Measurements from ENCODE around the gene AFF2.

Gene AFF2

DNA sequence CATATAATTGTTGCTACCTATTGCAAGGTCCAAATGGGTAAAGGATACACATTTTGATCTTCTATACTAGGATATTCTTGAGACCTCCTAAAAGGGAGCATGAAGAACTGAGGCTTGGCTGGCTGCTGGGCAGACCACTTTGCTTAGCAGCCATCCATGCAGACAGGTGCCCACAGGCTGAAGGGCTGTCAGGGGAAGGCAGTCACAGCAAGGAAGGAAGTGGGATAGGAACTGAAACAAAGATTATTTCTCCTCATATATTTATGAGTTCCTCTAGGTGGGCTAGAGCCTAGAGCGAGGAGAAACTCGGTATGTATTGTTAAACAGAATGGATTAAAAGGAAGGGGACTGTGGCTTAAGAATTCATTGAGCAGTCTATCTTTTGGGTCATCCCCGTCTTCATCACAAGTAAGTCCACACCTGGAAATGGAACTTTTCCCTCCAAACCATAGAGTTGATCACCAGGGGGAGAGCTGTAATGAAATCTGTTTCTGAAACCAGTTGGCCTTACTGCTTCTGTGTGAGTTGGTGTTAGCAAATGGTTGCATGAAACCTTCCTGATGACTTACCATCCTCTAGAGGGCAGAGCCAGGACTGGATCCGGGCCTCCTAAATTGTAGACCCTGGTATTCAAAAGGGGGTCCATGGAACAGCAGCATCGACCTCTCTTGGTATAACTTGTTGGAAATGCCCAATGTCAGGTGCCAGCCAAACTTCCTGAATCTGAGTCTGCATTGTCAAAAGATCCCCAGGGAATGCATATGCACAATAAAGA is 42.3 kb downstream of the AFF2 start:
- no peaks in the 10 kb centered on the region for H3K9me3 Mint-ChIP-seq
- no peaks in the 10 kb centered on the region for H3K27me3 Mint-ChIP-seq
- DNase-seq (ENCODE audit: low spot score in 2 of 2) (peak in 1 of 2 donors; percentile 1), ATAC-seq (ENCODE audit: low read depth) (peak; percentile 87)
- peaks cover 15% of the 10 kb centered on the region for H3K4me1 Mint-ChIP-seq
- H3K36me3 Mint-ChIP-seq, result no peaks in the 10 kb centered on the region
- no peak overlapping the region for H3K27ac Mint-ChIP-seq
- H3K4me3 Mint-ChIP-seq, result peak overlapping the region; percentile 24

GRCh38 chrX:148552775-148553174 is 52.4 kb downstream of the AFF2 start:
- ATAC-seq (ENCODE audit: low read depth) (no peak), DNase-seq (ENCODE audit: low spot score in 2 of 2) (no peak)
- Mint-ChIP-seq H3K36me3 (no peaks in the 10 kb centered on the region), H3K27ac (no peak overlapping the region), H3K4me1 (peaks cover 2% of the 10 kb centered on the region), H3K9me3 (no peaks in the 10 kb centered on the region), H3K27me3 (no peaks in the 10 kb centered on the region), H3K4me3 (no peak overlapping the region)

DNA sequence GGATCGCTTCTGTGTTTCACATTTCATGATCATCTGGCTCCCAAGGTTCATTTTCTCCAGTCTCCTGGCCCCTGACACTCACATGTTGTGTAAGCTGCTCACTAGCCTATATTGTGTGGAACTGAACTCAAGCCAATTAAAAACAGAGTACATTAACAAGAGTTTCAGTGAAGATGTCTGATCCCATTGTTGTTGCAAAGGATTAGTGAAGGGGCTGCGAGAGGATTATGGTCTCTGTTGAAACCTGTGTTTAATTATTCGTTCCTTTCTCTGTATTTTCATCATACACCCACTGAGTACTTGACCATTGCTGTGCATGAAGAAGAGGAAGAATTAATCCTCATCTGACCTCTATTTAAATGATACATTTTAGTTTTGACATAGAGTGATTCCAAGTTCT is 54.7 kb downstream of the AFF2 start:
- H3K27ac Mint-ChIP-seq, result no peak overlapping the region
- H3K4me1 Mint-ChIP-seq, result peaks cover 2% of the 10 kb centered on the region
- ATAC-seq (ENCODE audit: low read depth) (no peak), DNase-seq (ENCODE audit: low spot score in 2 of 2) (no peak)
- no peaks in the 10 kb centered on the region for H3K36me3 Mint-ChIP-seq
- no peak overlapping the region for H3K4me3 Mint-ChIP-seq
- H3K9me3 Mint-ChIP-seq, result no peaks in the 10 kb centered on the region
- no peaks in the 10 kb centered on the region for H3K27me3 Mint-ChIP-seq

DNA sequence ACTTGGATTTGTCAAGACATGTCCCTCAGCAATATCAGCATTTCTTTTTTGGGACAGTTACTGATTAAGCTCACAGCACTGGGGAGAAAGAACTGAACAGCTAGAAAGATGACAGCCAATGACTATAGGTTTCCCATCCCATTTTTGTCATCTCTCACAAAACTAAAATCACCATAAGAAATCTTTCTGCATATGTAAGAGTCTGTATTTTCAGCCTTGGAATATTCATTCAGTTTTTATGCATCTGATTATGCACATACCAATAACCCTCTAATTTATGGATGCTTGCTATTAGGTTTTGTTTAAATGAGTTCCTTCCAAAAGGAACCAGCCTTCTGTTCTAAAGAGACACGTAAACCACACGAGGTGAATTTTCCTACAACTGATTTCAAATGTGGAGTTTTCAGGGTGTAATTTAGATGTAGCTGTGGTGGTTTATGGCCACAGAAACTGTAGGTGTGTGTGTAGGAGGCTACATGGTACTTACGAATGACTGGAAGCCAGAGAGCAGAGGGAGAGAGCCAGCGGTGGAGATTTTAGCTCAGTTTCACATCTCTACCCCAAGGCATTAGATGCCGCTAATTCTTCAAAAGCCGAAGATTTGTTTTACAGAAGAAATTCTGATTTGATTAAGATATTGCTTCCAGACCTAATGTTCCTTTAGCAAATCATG is 55.3 kb downstream of the AFF2 start:
- Mint-ChIP-seq H3K4me3 (peak overlapping the region; percentile 46), H3K27ac (no peak overlapping the region), H3K9me3 (no peaks in the 10 kb centered on the region), H3K27me3 (no peaks in the 10 kb centered on the region), H3K36me3 (no peaks in the 10 kb centered on the region), H3K4me1 (peaks cover 2% of the 10 kb centered on the region)
- DNase-seq (ENCODE audit: low spot score in 2 of 2), result no peak
- ATAC-seq (ENCODE audit: low read depth), result no peak

DNA sequence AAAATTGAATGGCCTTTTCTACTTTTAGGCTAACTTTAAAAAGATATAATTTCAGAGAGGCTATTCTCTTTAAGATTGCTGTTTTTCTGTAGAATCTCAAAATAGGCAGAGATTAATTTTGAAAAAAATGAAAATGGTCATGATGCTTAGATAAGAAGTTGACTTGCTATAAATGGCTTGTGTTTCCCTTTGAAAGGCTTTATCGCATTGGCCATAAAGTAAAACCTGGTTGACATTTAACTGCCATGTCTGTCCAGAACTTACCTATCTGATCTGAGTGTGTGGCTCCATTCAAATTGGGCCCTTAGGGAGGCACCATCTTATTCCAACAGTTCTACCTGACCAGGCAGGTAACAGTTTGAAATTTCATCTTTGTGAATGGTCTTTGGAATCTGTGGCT is 56.1 kb downstream of the AFF2 start:
- Mint-ChIP-seq H3K36me3 (no peaks in the 10 kb centered on the region), H3K27ac (no peak overlapping the region), H3K27me3 (no peaks in the 10 kb centered on the region), H3K9me3 (no peaks in the 10 kb centered on the region), H3K4me1 (peaks cover 2% of the 10 kb centered on the region), H3K4me3 (no peak overlapping the region)
- DNase-seq (ENCODE audit: low spot score in 2 of 2) (no peak), ATAC-seq (ENCODE audit: low read depth) (no peak)

DNA sequence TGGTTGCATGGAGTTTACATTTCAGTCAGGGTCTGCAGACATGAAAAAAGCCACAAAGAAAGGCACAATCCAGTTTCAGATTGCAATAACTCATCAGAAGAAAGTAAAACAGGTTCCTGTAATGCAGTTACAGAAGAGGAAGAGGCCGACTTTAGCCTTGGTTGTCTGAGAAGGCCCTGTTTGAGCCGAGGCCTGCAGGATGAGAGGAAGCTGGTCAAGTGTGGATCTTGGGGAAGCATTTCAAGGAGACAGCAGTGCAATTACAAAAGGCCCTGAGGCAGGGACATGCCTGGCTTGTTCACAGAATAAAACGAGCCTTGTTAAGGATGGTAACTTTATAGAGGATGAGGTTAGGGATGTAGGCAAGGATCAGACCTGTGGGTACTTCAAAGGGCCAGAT is 62.4 kb downstream of the AFF2 start:
- peaks cover 6% of the 10 kb centered on the region for H3K4me1 Mint-ChIP-seq
- H3K36me3 Mint-ChIP-seq, result no peaks in the 10 kb centered on the region
- H3K27ac Mint-ChIP-seq, result peak overlapping the region; percentile 3
- no peaks in the 10 kb centered on the region for H3K27me3 Mint-ChIP-seq
- DNase-seq (ENCODE audit: low spot score in 2 of 2) (no peak), ATAC-seq (ENCODE audit: low read depth) (no peak)
- H3K4me3 Mint-ChIP-seq, result no peak overlapping the region
- H3K9me3 Mint-ChIP-seq, result no peaks in the 10 kb centered on the region

DNA sequence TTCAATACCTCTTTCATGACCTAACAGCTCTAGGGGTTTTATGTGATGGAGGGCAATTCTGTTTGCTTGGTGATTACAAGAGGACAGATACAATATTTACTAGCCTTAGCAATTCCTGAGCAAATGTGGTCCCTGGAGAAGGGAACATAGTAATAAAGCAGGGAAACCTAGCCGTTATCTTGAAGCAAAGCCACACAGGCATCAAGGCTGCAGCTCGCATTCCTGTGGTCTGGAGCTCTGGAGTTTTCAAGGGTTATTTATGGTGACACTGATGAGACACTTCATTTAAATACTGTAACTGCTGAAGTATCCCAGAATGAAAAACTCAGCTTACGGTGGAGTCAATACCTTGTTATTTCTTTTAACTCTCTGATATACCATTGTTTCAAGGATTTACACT is 66.8 kb downstream of the AFF2 start:
- Mint-ChIP-seq H3K4me1 (peaks cover 6% of the 10 kb centered on the region), H3K9me3 (no peaks in the 10 kb centered on the region), H3K27ac (no peak overlapping the region), H3K4me3 (no peak overlapping the region), H3K27me3 (peaks cover 2% of the 10 kb centered on the region), H3K36me3 (no peaks in the 10 kb centered on the region)
- ATAC-seq (ENCODE audit: low read depth) (no peak), DNase-seq (ENCODE audit: low spot score in 2 of 2) (no peak)

DNA sequence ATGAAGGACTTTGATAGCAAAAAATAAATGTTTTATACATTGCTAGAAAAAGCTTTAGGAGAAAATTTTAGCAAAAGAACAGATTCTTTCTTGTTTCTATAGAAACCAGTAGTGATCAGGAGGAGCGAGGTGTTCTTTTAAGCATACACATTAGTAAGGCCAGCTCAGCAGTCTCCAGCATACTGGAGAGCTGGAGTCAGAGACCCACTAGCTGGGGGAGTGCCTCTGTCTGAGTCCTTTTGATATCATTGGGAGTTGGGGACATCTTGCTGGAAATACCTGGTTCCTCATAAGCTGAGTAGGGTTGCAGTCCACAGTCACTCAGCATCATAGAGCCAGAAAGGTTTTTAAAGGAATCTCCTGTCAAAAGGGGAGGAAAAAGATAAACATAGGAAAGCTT is 67.4 kb downstream of the AFF2 start:
- DNase-seq (ENCODE audit: low spot score in 2 of 2), result no peak
- H3K36me3 Mint-ChIP-seq, result no peaks in the 10 kb centered on the region
- peaks cover 2% of the 10 kb centered on the region for H3K27me3 Mint-ChIP-seq
- H3K4me1 Mint-ChIP-seq, result peaks cover 4% of the 10 kb centered on the region
- no peak for ATAC-seq (ENCODE audit: low read depth)
- no peak overlapping the region for H3K4me3 Mint-ChIP-seq
- no peak overlapping the region for H3K27ac Mint-ChIP-seq
- H3K9me3 Mint-ChIP-seq, result no peaks in the 10 kb centered on the region

- DNase-seq (ENCODE audit: low spot score in 2 of 2) (no peak), ATAC-seq (ENCODE audit: low read depth) (no peak)
- Mint-ChIP-seq H3K4me3 (no peak overlapping the region), H3K9me3 (no peaks in the 10 kb centered on the region), H3K4me1 (no peaks in the 10 kb centered on the region), H3K27ac (no peak overlapping the region), H3K27me3 (peaks cover 2% of the 10 kb centered on the region), H3K36me3 (no peaks in the 10 kb centered on the region)
Observed at GRCh38 chrX:148568763-148569162, 68.3 kb downstream of the AFF2 start.

GRCh38 chrX:148572337-148572736 is 71.9 kb downstream of the AFF2 start:
- Mint-ChIP-seq H3K4me1 (no peaks in the 10 kb centered on the region), H3K27me3 (peaks cover 3% of the 10 kb centered on the region), H3K27ac (no peak overlapping the region), H3K9me3 (no peaks in the 10 kb centered on the region), H3K4me3 (no peak overlapping the region), H3K36me3 (no peaks in the 10 kb centered on the region)
- ATAC-seq (ENCODE audit: low read depth) (no peak), DNase-seq (ENCODE audit: low spot score in 2 of 2) (no peak)

DNA sequence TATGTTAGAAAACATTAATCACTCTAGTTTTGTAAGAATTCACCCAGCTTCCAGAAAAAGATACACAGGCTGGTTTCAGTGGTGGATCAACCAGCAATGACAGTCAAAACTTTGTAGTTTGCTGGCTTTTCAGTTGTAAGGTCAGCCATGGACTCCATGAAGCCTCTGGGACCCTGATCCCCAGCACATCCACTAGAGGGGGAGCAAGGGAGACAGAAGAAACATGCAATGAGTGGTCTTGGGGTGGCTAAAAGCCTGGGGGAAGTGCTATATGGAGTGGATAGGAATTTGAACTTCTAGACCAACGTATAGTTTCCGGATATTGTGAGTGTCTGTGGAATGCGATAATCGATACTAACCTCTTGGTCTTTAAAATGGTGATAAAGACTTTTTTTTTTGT is 72.7 kb downstream of the AFF2 start:
- H3K27ac Mint-ChIP-seq, result no peak overlapping the region
- no peak for ATAC-seq (ENCODE audit: low read depth)
- no peak overlapping the region for H3K4me3 Mint-ChIP-seq
- H3K4me1 Mint-ChIP-seq, result no peaks in the 10 kb centered on the region
- no peaks in the 10 kb centered on the region for H3K9me3 Mint-ChIP-seq
- DNase-seq (ENCODE audit: low spot score in 2 of 2), result no peak
- peaks cover 3% of the 10 kb centered on the region for H3K27me3 Mint-ChIP-seq
- H3K36me3 Mint-ChIP-seq, result no peaks in the 10 kb centered on the region

- no peak for DNase-seq (ENCODE audit: low spot score in 2 of 2)
- H3K9me3 Mint-ChIP-seq, result no peaks in the 10 kb centered on the region
- no peak for ATAC-seq (ENCODE audit: low read depth)
- H3K4me3 Mint-ChIP-seq, result no peak overlapping the region
- H3K4me1 Mint-ChIP-seq, result no peaks in the 10 kb centered on the region
- H3K36me3 Mint-ChIP-seq, result no peaks in the 10 kb centered on the region
- H3K27ac Mint-ChIP-seq, result no peak overlapping the region
- H3K27me3 Mint-ChIP-seq, result peaks cover 3% of the 10 kb centered on the region
Observed at GRCh38 chrX:148574237-148574973, 74.0 kb downstream of the AFF2 start.

GRCh38 chrX:148576396-148576795 is 76.0 kb downstream of the AFF2 start:
- peaks cover 1% of the 10 kb centered on the region for H3K27me3 Mint-ChIP-seq
- DNase-seq (ENCODE audit: low spot score in 2 of 2), result no peak
- H3K9me3 Mint-ChIP-seq, result no peaks in the 10 kb centered on the region
- no peak for ATAC-seq (ENCODE audit: low read depth)
- no peaks in the 10 kb centered on the region for H3K36me3 Mint-ChIP-seq
- H3K27ac Mint-ChIP-seq, result no peak overlapping the region
- H3K4me3 Mint-ChIP-seq, result no peak overlapping the region
- no peaks in the 10 kb centered on the region for H3K4me1 Mint-ChIP-seq

DNA sequence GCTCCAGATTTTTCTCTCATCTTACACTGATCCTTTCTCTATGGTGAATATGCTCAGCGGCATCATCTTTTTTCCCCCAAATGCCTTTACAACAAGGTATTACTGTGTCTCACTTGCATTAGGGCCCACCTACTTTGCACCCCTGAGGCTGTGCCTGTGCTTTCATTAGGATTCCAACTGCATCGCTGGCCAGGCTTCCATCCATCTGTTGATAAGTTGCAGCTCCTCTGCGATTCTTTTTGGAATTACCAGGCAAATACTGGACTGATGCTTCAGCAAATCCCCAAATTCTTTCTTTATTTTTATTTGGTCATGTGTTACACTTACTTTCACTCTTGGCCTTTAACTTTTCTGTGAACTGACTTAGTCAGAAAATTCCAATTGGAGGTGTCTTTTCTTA is 77.3 kb downstream of the AFF2 start:
- no peak for ATAC-seq (ENCODE audit: low read depth)
- H3K9me3 Mint-ChIP-seq, result no peaks in the 10 kb centered on the region

More for the DNA sequence above, 77.3 kb downstream of the AFF2 start:
- Mint-ChIP-seq H3K27me3 (peaks cover 1% of the 10 kb centered on the region), H3K4me1 (no peaks in the 10 kb centered on the region), H3K36me3 (no peaks in the 10 kb centered on the region), H3K27ac (no peak overlapping the region), H3K4me3 (no peak overlapping the region)
- no peak for DNase-seq (ENCODE audit: low spot score in 2 of 2)

All from memory B cell (primary cell).